Activated T-helper 1 cell treated with anti-CD3 and anti-CD28 coated beads, Interleukin-12 subunit alpha, Interleukin-12 subunit beta, Interleukin-2, Interleukin-4 antibody, amounts not matched to agents 30 ng/mL and 10 ng/mL and 1 ng/mL, durations not matched to agents 14 hours and 24 hours and 36 hours (primary cell): ENCODE results near the gene CD28. TPM values are rescaled to one million over a fixed set of nuclear protein-coding genes. Genes with fewer than 3 reads are reported as not detected.

Experiments
- DNase-seq: peaks from one replicate; pipeline ENCODE4 v3.0.0; 2021; ENCODE audit warnings: low spot score
- H3K27ac Mint-ChIP-seq: one replicate; pipeline ENCODE4 v1.8.0; 2021; ENCODE audit warnings: mild to moderate bottlenecking, mixed read lengths
- H3K27me3 Mint-ChIP-seq: one replicate; pipeline ENCODE4 v1.8.0; 2022; ENCODE audit warnings: mild to moderate bottlenecking, moderate library complexity, mixed read lengths; ENCODE audit not compliant: insufficient read depth
- H3K36me3 Mint-ChIP-seq: one replicate; pipeline ENCODE4 v1.8.0; 2021; ENCODE audit warnings: low read depth, mixed read lengths
- H3K4me1 Mint-ChIP-seq: one replicate; pipeline ENCODE4 v1.8.0; 2021; ENCODE audit warnings: low read depth, mixed read lengths
- H3K4me3 Mint-ChIP-seq: one replicate; pipeline ENCODE4 v1.8.0; 2021; ENCODE audit warnings: mild to moderate bottlenecking, moderate library complexity, mixed read lengths
- H3K9me3 Mint-ChIP-seq: one replicate; pipeline ENCODE4 v1.8.0; 2021; ENCODE audit warnings: mixed read lengths
- intact Hi-C: fragments of 100-400 bp; cut with micrococcal nuclease; formaldehyde crosslinking; loops from one replicate; pipeline ENCODE4 v1.15.1; 2024
- total RNA-seq: library from RNA; stranded (reverse); gene quantifications from 2 replicates; pipeline ENCODE4 v1.2.3, GENCODE V29; 2022

The CD28 gene
- total RNA-seq, 1 donor from 2014 or later: 132 TPM

DNA sequence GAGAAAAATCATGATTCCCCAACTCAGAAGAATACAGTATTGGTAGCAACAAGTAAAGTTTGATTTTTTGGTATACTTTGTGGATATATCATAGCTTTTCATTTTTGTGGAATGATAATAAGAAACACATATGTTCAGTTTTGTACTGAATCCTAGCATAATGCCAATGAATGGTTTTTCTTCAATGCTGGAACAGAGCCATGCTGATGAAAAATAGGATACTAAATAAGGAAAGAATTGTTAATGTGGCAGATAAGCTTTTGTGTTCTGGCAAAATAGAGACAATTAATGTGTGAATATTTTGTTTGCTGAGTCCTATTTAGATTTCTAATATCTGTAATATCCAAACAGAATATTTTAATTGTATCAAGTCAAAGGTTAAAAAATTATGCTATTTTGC lies 21.9 kb downstream of the CD28 start:
- Mint-ChIP-seq H3K4me3 (no peak overlapping the region), H3K36me3 (peaks cover 66% of the 10 kb centered on the region), H3K9me3 (no peaks in the 10 kb centered on the region), H3K27ac (peak overlapping the region; percentile 73), H3K4me1 (peaks cover 82% of the 10 kb centered on the region), H3K27me3 (no peaks in the 10 kb centered on the region)
- no peak for DNase-seq
- intact Hi-C loops: no loop called here

DNA sequence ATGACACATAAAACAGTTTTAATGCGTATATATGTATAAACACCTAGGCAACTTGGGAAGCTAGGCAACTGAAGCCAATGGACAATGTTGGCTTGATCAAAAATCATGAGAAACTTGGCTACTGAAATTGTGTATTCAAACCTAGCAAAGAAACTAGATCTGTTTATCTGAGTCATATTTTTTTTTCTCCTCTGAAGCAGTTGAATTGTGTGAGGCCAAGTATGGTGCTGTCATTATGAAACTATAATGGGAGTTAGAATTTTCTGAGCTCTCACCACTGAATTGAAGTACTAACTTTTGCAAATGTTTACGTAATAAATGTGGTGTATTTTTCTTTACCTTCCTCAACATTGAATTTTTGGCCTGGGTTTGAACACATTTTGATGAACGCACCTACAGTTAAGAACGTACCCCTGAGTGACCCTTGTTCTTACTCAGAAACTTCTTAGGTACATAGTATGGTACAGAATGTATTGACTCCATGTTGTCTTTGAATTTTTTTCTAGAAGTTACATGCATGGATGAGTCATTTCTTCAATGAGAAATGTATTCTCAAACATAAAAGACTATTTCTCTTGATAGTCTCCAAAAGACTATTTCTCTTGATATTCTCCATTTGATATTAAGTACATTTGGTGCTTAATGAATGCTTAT lies 23.8 kb downstream of the CD28 start:
- H3K27ac Mint-ChIP-seq: peak overlapping the region; percentile 97
- no peaks in the 10 kb centered on the region for H3K9me3 Mint-ChIP-seq
- DNase-seq: no peak
- peak overlapping the region; percentile 32 for H3K4me3 Mint-ChIP-seq
- peaks cover 92% of the 10 kb centered on the region for H3K4me1 Mint-ChIP-seq
- H3K36me3 Mint-ChIP-seq: peaks cover 77% of the 10 kb centered on the region
- H3K27me3 Mint-ChIP-seq: no peaks in the 10 kb centered on the region
- intact Hi-C loops: loop anchor here (1.0 to 5.0 kb wide), 16 partner anchors 8 to 287 kb away; no protein-coding TSS in a partner anchor

DNA sequence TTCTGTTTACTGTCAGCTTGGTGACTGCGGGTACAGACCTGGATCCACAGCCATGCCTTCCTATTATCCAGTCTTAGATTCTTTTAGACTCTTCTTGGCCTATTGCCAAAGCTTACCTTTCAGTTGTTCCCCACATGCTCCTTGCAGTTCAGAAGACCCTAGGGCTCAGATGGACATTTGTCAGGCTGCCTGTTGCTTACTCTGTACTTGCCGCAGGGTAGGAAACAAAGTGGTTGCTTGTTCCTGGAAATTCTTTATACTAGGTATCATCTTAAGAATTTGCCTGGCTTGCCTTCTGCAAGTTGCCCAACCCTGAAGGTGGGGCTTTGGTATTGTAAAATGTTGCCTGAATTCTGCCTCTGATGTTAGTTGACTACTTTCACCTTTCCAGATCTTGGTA lies 24.4 kb downstream of the CD28 start:
- DNase-seq: no peak
- H3K27ac Mint-ChIP-seq: peak overlapping the region; percentile 97

DNA sequence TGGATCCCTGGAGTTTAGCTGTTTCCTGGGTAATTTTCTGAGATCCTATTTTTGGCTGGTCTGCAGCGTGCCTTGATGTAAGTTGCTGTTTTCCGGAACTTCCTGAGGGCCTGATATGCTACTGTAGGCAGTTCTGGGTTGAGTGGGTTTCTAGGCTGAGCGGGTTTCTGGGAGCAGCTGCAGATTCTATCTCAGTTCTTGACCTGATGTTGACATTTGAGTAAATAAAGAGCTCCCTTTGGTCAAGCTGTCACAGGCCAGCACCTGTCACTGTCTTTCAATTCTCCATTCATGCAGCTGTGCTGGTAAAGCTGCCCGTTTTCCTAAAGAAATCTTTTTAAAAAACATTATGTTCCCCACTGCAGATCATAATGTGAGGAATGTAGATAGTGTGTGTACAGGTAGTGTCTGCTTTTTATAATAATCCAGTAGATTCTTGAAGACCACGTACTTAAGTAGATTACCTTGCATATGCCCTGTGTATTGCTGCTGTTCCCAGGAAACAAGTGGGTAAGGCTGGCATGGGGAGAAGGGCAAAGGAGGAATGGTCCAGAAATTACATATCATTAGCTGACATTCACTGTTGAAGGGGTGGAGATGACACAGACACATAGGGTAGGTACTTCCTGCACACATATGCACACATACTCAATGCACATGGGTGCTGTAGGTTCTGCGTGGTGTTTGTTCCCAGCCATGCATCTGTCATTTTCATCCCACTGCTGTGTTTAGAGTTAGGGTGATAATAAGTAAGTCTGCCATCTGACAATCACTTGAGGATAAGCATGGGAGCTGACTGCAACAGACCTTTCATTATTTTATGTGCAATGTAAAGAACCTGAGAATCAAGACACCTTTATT lies 25.9 kb downstream of the CD28 start:
- H3K4me3 Mint-ChIP-seq: peak overlapping the region; percentile 32
- H3K4me1 Mint-ChIP-seq: peaks cover 89% of the 10 kb centered on the region
- no peaks in the 10 kb centered on the region for H3K9me3 Mint-ChIP-seq
- H3K27me3 Mint-ChIP-seq: no peaks in the 10 kb centered on the region
- peaks cover 82% of the 10 kb centered on the region for H3K36me3 Mint-ChIP-seq
- no peak for DNase-seq
- peak overlapping the region; percentile 97 for H3K27ac Mint-ChIP-seq
- intact Hi-C loops: loop anchor here (5.0 kb wide), 3 partner anchors 200 to 285 kb away; no protein-coding TSS in a partner anchor

More for the DNA sequence above, 24.4 kb downstream of the CD28 start:
- Mint-ChIP-seq H3K4me1 (peaks cover 92% of the 10 kb centered on the region), H3K27me3 (no peaks in the 10 kb centered on the region), H3K4me3 (peak overlapping the region; percentile 32), H3K36me3 (peaks cover 83% of the 10 kb centered on the region), H3K9me3 (no peaks in the 10 kb centered on the region)
- intact Hi-C loops: loop anchor here (1.0 to 5.0 kb wide), 16 partner anchors 9 to 286 kb away; no protein-coding TSS in a partner anchor

DNA sequence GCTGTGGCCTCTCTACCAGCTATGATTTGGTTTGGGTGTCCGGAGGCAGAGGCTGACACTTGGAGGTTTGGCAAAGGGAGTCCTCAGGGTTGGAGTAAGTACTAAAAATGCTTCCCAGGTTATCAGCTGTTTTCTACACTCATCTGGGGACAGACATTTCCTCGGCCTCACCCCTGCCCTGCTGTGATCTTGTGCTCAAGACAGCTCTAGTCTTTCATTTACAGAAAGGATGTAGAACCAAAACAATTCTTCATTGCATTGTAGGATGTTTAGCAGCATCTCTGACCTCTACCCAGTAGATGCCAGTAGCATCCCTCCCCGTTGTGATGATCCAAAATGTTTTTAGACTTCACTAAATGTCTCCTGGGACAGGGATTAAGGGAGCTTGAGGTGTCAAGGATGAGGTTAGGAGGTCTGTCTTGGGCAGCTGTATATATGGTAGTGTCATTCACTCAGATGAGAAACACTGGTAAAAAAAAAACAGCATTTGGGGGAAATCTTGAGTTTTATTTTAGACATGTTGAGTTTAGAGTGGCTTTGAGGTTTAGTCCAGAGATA lies 26.6 kb downstream of the CD28 start:
- no peaks in the 10 kb centered on the region for H3K27me3 Mint-ChIP-seq
- peaks cover 94% of the 10 kb centered on the region for H3K4me1 Mint-ChIP-seq
- intact Hi-C loops: loop anchor here (1.0 to 5.0 kb wide), 4 partner anchors 138 to 284 kb away; no protein-coding TSS in a partner anchor
- peak overlapping the region; percentile 97 for H3K27ac Mint-ChIP-seq
- no peaks in the 10 kb centered on the region for H3K9me3 Mint-ChIP-seq
- no peak for DNase-seq
- H3K36me3 Mint-ChIP-seq: peaks cover 79% of the 10 kb centered on the region
- peak overlapping the region; percentile 32 for H3K4me3 Mint-ChIP-seq

DNA sequence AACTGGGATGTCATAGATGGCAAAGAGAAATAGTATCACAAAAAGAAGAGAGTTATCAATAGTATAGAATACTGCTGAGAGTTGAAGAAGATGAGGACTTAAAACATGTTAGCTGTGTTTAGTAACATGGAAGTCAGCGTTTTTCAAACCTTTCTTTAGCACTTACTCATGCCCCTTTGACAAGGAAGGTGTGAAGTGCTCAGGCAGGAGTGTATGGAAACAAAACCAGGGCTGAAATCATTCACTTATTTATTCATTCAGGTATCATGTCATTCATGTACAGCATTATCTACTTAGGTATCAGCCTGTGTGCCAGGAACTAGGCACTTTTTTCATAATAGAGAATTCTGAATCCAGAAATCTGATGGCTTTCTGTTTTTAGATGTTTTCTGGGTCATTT lies 27.2 kb downstream of the CD28 start:
- H3K9me3 Mint-ChIP-seq: no peaks in the 10 kb centered on the region
- intact Hi-C loops: loop anchor here (1.0 to 5.0 kb wide), 4 partner anchors 138 to 284 kb away; no protein-coding TSS in a partner anchor
- peak overlapping the region; percentile 97 for H3K27ac Mint-ChIP-seq
- peak overlapping the region; percentile 32 for H3K4me3 Mint-ChIP-seq
- H3K4me1 Mint-ChIP-seq: peaks cover 97% of the 10 kb centered on the region
- no peaks in the 10 kb centered on the region for H3K27me3 Mint-ChIP-seq
- no peak for DNase-seq
- H3K36me3 Mint-ChIP-seq: peaks cover 79% of the 10 kb centered on the region

DNA sequence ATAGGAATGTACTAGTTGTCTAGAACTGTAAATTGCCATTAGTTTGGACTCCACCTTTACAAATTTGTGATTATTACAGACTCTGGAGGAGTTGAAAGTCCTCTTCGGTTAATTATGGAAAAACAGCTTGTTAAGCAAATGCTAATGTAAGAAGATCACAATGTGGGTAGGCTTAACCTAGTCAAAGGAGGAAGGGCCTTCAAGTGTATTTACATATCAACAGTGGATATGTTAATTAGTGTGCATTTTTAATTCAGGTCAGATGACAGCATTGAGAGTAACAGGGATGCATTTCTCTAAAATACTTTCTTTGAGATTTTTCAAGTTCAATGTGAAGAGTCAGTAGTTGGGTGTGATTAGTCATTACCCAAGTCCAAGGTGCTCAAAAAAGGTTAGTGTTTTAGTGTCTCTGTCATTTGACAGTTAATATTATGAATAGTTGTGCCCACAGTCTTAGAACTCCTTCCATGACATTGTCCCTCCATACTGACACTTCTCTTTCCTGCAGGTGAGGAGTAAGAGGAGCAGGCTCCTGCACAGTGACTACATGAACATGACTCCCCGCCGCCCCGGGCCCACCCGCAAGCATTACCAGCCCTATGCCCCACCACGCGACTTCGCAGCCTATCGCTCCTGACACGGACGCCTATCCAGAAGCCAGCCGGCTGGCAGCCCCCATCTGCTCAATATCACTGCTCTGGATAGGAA lies 28.0 kb downstream of the CD28 start:
- Mint-ChIP-seq H3K27me3 (no peaks in the 10 kb centered on the region), H3K9me3 (no peaks in the 10 kb centered on the region), H3K27ac (peak overlapping the region; percentile 97), H3K4me3 (peak overlapping the region; percentile 48), H3K36me3 (peaks cover 77% of the 10 kb centered on the region), H3K4me1 (peaks cover 97% of the 10 kb centered on the region)
- intact Hi-C loops: loop anchor here (5.0 kb wide), 3 partner anchors 198 to 283 kb away; no protein-coding TSS in a partner anchor
- DNase-seq: no peak

DNA sequence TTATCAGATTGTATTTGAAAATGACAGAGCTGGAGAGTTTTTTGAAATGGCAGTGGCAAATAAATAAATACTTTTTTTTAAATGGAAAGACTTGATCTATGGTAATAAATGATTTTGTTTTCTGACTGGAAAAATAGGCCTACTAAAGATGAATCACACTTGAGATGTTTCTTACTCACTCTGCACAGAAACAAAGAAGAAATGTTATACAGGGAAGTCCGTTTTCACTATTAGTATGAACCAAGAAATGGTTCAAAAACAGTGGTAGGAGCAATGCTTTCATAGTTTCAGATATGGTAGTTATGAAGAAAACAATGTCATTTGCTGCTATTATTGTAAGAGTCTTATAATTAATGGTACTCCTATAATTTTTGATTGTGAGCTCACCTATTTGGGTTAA lies 30.9 kb downstream of the CD28 start:
- DNase-seq: no peak
- Mint-ChIP-seq H3K4me3 (peak overlapping the region; percentile 1), H3K27me3 (no peaks in the 10 kb centered on the region), H3K4me1 (peaks cover 95% of the 10 kb centered on the region), H3K36me3 (peaks cover 74% of the 10 kb centered on the region), H3K9me3 (no peaks in the 10 kb centered on the region), H3K27ac (peak overlapping the region; percentile 97)
- intact Hi-C loops: loop anchor here (1.0 kb wide), 3 partner anchors 26 to 368 kb away; no protein-coding TSS in a partner anchor

DNA sequence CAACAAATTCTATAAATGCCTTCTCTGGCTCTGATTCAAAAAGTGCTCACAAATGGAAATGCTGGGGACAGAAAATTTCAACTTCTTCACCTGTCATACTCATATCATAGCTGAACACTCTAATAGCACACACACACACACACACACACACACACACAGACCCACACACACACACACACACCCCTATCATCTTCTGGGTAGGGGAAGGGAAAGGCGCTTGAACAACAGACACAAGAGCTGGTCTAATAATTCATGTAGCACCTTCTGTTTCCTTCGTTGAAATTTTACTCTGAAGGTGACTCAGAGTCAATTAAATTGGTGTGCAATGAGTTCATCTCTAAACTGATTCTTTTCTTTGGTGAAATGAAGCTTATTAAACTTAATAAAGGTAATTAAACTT lies 32.9 kb downstream of the CD28 start:
- DNase-seq: no peak
- H3K27ac Mint-ChIP-seq: peak overlapping the region; percentile 97

DNA sequence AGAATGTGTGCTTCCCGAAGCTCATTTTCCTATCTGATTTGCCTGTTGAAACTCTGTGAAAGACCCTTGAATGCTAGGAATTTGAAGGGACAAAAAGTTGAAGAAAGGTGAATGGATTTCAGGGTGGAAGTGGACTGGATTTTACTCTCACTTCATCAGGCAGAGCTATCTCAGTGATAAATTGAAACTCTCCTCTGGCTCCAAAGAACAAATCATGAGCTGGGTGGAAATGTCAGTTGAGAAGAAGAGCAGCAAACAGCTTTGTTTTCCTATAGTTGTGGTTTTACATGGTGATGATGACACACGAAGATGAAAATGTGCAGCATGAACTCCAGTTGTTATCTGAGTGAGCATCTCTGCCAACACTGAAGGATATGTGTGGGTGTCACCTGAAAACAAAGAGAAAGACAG lies 34.4 kb downstream of the CD28 start:
- Mint-ChIP-seq H3K27ac (peak overlapping the region; percentile 97), H3K36me3 (peaks cover 54% of the 10 kb centered on the region), H3K27me3 (no peaks in the 10 kb centered on the region), H3K9me3 (peaks cover 10% of the 10 kb centered on the region), H3K4me1 (peaks cover 78% of the 10 kb centered on the region), H3K4me3 (peak overlapping the region; percentile 67)
- peak; percentile 66 for DNase-seq
- intact Hi-C loops: loop anchor here (1.0 to 2.0 kb wide), 9 partner anchors 11 to 150 kb away; partner anchors contain the start of gene CTLA4

More for the DNA sequence above, 32.9 kb downstream of the CD28 start:
- intact Hi-C loops: no loop called here
- no peaks in the 10 kb centered on the region for H3K27me3 Mint-ChIP-seq
- H3K9me3 Mint-ChIP-seq: peaks cover 3% of the 10 kb centered on the region
- H3K4me3 Mint-ChIP-seq: peak overlapping the region; percentile 70
- H3K36me3 Mint-ChIP-seq: peaks cover 62% of the 10 kb centered on the region
- H3K4me1 Mint-ChIP-seq: peaks cover 87% of the 10 kb centered on the region

DNA sequence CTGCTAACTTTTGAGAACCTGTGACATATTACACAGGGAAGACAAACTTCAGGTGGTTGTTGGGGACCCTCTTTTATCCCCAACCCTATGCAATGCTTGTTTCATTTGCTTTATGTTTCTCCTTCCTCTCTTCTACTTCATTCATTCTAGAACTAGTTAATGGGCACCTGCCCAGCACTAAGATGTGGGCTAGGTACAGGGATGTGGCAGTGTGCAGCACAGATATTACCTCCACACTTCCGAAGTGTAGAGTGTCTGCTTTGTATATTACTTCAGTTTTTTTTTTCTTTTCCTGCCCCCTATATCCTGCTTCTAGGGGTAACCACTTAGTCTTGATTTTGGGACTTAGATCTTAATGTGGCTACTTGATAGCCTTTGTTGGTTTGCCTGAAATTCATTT lies 35.1 kb downstream of the CD28 start:
- intact Hi-C loops: loop anchor here (1.0 to 2.0 kb wide), 9 partner anchors 11 to 149 kb away; partner anchors contain the start of gene CTLA4
- Mint-ChIP-seq H3K9me3 (peaks cover 10% of the 10 kb centered on the region), H3K27ac (peak overlapping the region; percentile 97), H3K4me1 (peaks cover 77% of the 10 kb centered on the region), H3K36me3 (peaks cover 53% of the 10 kb centered on the region), H3K4me3 (peak overlapping the region; percentile 67), H3K27me3 (no peaks in the 10 kb centered on the region)
- no peak for DNase-seq

DNA sequence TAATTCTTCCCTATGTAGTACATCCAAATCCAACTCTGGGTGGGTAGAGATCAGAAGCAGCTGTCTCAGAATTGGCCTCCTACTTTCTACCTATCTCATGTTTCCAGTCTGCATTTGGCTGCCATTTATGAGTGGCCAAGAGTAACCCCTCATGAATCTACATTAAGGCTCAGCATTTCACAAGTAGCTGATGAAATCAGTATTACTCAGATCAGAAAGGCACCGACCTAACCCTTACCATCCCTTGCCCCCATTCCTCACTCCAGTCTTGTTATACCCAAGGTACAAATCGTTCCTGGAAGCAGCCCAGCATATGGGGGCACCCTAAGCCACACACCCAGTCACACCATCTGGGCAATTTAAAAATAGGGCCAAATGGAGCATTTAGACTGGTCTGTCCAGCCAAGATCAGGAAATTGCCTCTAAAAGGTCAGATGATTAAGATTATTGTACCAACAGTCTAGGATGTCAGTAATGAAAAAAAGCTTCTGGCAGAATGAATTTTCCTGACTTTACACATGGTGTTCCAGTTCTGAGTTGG lies 37.1 kb downstream of the CD28 start:
- H3K4me3 Mint-ChIP-seq: no peak overlapping the region
- intact Hi-C loops: no loop called here
- peak overlapping the region; percentile 76 for H3K27ac Mint-ChIP-seq
- H3K9me3 Mint-ChIP-seq: peaks cover 10% of the 10 kb centered on the region
- no peaks in the 10 kb centered on the region for H3K27me3 Mint-ChIP-seq
- peaks cover 77% of the 10 kb centered on the region for H3K4me1 Mint-ChIP-seq
- peaks cover 55% of the 10 kb centered on the region for H3K36me3 Mint-ChIP-seq
- DNase-seq: no peak
